Right lobe of liver (tissue), 6 donors: Measurements from ENCODE around the gene CD7. TPM values are rescaled to one million over a fixed set of nuclear protein-coding genes. Genes with fewer than 3 reads are reported as not detected.

Experiments
- ATAC-seq, 4 donors: fragments of 200-7000 bp; cut with Tn5 transposase; one replicate each; pipeline ENCODE4 v1.9.1; 2020; ENCODE audit warnings: mild to moderate bottlenecking in 4 of 4, moderate library complexity in 4 of 4
- DNase-seq, 3 donors: peaks; one replicate each; pipeline ENCODE4 v3.0.0-alpha.2; 2020
- H3K27ac ChIP-seq, 3 donors: fragments of 200-600 bp; one replicate each; pipeline ENCODE4 v1.8.0; 2022
- H3K27me3 ChIP-seq, 2 donors: fragments of 200-600 bp; one replicate each; pipeline ENCODE4 v1.8.0; 2022
- H3K36me3 ChIP-seq, 4 donors: fragments of 200-600 bp; sonication (generic) in 1 of 4; one replicate each; pipeline versions ENCODE4 v1.5.1 to v1.8.0; 2017 to 2022; ENCODE audit warnings: control low read depth in 1 of 4
- H3K4me1 ChIP-seq, 4 donors: fragments of 200-600 bp; sonication (generic) in 1 of 4; one replicate each; pipeline versions ENCODE4 v1.5.1 to v1.8.0; 2017 to 2022; ENCODE audit warnings: control low read depth in 1 of 4
- H3K4me3 ChIP-seq, 3 donors: fragments of 200-600 bp; one replicate each; pipeline ENCODE4 v1.8.0; 2022
- H3K9me3 ChIP-seq, 4 donors: fragments of 200-600 bp; sonication (generic) in 1 of 4; one replicate each; pipeline versions ENCODE4 v1.5.1 to v1.8.0; 2017 to 2022; ENCODE audit warnings: control low read depth in 1 of 4
- CTCF ChIP-seq, 4 donors: fragments of 200-600 bp in 3 of 4; fragments of 450-650 bp in 1 of 4; IDR thresholded peaks; one replicate each; pipeline versions ENCODE4 v1.5.1 to v1.8.0; 2016 to 2022; ENCODE audit warnings: antibody characterized with exemption in 4 of 4, mild to moderate bottlenecking in 2 of 4
- POLR2A ChIP-seq: fragments of 450-650 bp; IDR thresholded peaks from one replicate; pipeline ENCODE4 v1.6.1; 2017; ENCODE audit warnings: antibody characterized with exemption, mild to moderate bottlenecking
- WGBS: methylation state at CpG from one replicate; pipeline ENCODE4 v1.1.6; 2018; ENCODE audit warnings: low coverage, low lambda C conversion rate; ENCODE audit not compliant: insufficient coverage; ENCODE audit errors: missing lambda C conversion rate; 5-methylcytosine and 5-hydroxymethylcytosine counted together
- intact Hi-C, 2 donors: fragments of 100-400 bp; cut with DNase I; formaldehyde crosslinking; loops; one replicate each; pipeline versions ENCODE4 v1.11.2 to v1.14.1; 2022
- total RNA-seq, 6 experiments: library from RNA; depleted of rRNA in 2 of 6; stranded (reverse); fragments of >200 nt in 2 of 6; fragmentation: NEBNext Ultra II Directional in 3 of 6; extraction: Animal tissue kit (Norgen Biotek cat#: 25700) in 3 of 6; gene quantifications; one replicate each; pipeline versions ENCODE4 v1.1.0 to v1.2.4, GENCODE V29; 2016 to 2023
- donor health status: DM: no; HTN: yes; CAD: no.
- donor health status: DM: no; HTN: no; CAD: no.
- donor health status: DM: no; HTN: no; CAD: no.
- donor health status: DM: no; HTN: yes; CAD: no.
- donor health status: DM: no; HTN: yes; CAD: no.

CD7 gene
- total RNA-seq, 6 experiments from 2014 or later = 0.31 to 3.2 (median 1.3) TPM

GRCh38 chr17:82299452-82299851, 18.0 kb downstream of the CD7 start:
- DNase-seq = no peak
- ATAC-seq = no peak
- H3K9me3 ChIP-seq = no peaks in the 10 kb centered on the region
- no peaks in the 10 kb centered on the region for H3K27me3 ChIP-seq
- no peaks in the 10 kb centered on the region for H3K36me3 ChIP-seq
- H3K4me3 ChIP-seq = no peak overlapping the region
- 100% methylated on average over 1 of the region's 10 CpGs for WGBS
- TF ChIP-seq POLR2A = no peak
- TF ChIP-seq CTCF (IDR thresholded peaks at IDR 0.05) = no peak
- no peak overlapping the region for H3K27ac ChIP-seq
- intact Hi-C loops = no loop called here
- H3K4me1 ChIP-seq = peaks cover 0 to 34% (median 10%) of the 10 kb centered on the region in 4 donors

GRCh38 chr17:82298538-82299421, 18.6 kb downstream of the CD7 start:
- Histone ChIP-seq H3K27ac (peak overlapping the region; percentile 85 to 91 (median 88)), H3K4me1 (peaks cover 0 to 41% (median 11%) of the 10 kb centered on the region in 4 donors), H3K36me3 (no peaks in the 10 kb centered on the region), H3K4me3 (peak overlapping the region; percentile 3 to 38 (median 38)), H3K27me3 (no peaks in the 10 kb centered on the region), H3K9me3 (no peaks in the 10 kb centered on the region)
- ATAC-seq = no peak
- no peak for TF ChIP-seq POLR2A
- no peak for TF ChIP-seq CTCF (IDR thresholded peaks at IDR 0.05)
- intact Hi-C loops = no loop called here
- DNase-seq = peak; percentile 38 to 54 (median 52)
- 60% methylated on average over 13 of the region's 27 CpGs for WGBS

GRCh38 chr17:82297714-82298537, 19.5 kb downstream of the CD7 start:
- DNase-seq (peak; percentile 88 to 93 (median 88)), ATAC-seq (peak; percentile 74 to 78 (median 76))
- H3K27me3 ChIP-seq = no peaks in the 10 kb centered on the region
- H3K4me1 ChIP-seq = peaks cover 0 to 38% (median 13%) of the 10 kb centered on the region in 4 donors
- 12% methylated on average over 19 of the region's 36 CpGs for WGBS
- H3K36me3 ChIP-seq = no peaks in the 10 kb centered on the region
- intact Hi-C loops = no loop called here
- peak overlapping the region; percentile 85 to 91 (median 88) for H3K27ac ChIP-seq
- no peaks in the 10 kb centered on the region for H3K9me3 ChIP-seq
- peak overlapping the region; percentile 21 to 38 (median 38) for H3K4me3 ChIP-seq
- TF ChIP-seq CTCF (IDR thresholded peaks at IDR 0.05) (no peak), POLR2A (peak; percentile 84)

GRCh38 chr17:82297280-82297713, 20.1 kb downstream of the CD7 start:
- peak; percentile 77 to 84 (median 84) for DNase-seq
- no peaks in the 10 kb centered on the region for H3K27me3 ChIP-seq
- WGBS = 54% methylated on average over 15 of the region's 19 CpGs
- no peaks in the 10 kb centered on the region for H3K36me3 ChIP-seq
- H3K4me3 ChIP-seq = peak overlapping the region in 2 of 3 donors; percentile 21 to 38
- no peaks in the 10 kb centered on the region for H3K9me3 ChIP-seq
- peak overlapping the region; percentile 85 to 91 (median 88) for H3K27ac ChIP-seq
- intact Hi-C loops = no loop called here
- TF ChIP-seq CTCF (IDR thresholded peaks at IDR 0.05) (no peak), POLR2A (peak; percentile 36)
- ATAC-seq = peak in 3 of 4 donors; percentile 4 to 33 (median 9)
- H3K4me1 ChIP-seq = peaks cover 0 to 36% (median 13%) of the 10 kb centered on the region in 4 donors
